ENCODE results near the gene PIGL. TPM values are rescaled to one million over a fixed set of nuclear protein-coding genes. Genes with fewer than 3 reads are reported as not detected.

The PIGL gene
- total and polyA plus RNA-seq, 2 of the 4 experiments (the other 2 are of a cell fraction): 17.9 to 29.5 TPM

- no peak for ATAC-seq (ENCODE audit: low read depth)
- Histone ChIP-seq H3K9ac (ENCODE audit: low read depth, low read length) (no peak overlapping the region), H3K4me2 (ENCODE audit: low read depth, low read length) (no peak overlapping the region), H2BK5ac (ENCODE audit: low read depth, low read length, poor library complexity, severe bottlenecking) (no peak overlapping the region), H4K91ac (ENCODE audit: insufficient read depth, low read depth, low read length) (no peak overlapping the region), H3K79me1 (ENCODE audit: low read depth in 1 of 2, low read length in 2 of 2) (peaks cover 22 to 59% of the 10 kb centered on the region in 2 experiments), H3K27ac (ENCODE audit: insufficient read depth, low read length) (no peak overlapping the region), H2BK15ac (ENCODE audit: low read depth, low read length) (no peak overlapping the region), H3K4me1 (ENCODE audit: control insufficient read depth, insufficient read depth, low read length) (no peaks in the 10 kb centered on the region), H4K5ac (ENCODE audit: low read depth, low read length) (no peak overlapping the region), H2BK120ac (ENCODE audit: low read depth, low read length) (no peak overlapping the region), H3K9me1 (ENCODE audit: insufficient read depth, low read length) (no peaks in the 10 kb centered on the region; the same call in 1 of the 2 replicates), H3K23ac (ENCODE audit: low read depth, low read length) (no peak overlapping the region), H2BK20ac (ENCODE audit: low read depth, low read length) (no peak overlapping the region), H3K56ac (ENCODE audit: extremely low read depth, insufficient read depth, low read length) (no peak overlapping the region), H3K36me3 (ENCODE audit: control insufficient read depth, insufficient read depth, low read length) (peaks cover 25% of the 10 kb centered on the region), H3K4me3 (ENCODE audit: insufficient read depth, low read depth, low read length) (no peak overlapping the region), H2AK5ac (ENCODE audit: low read depth, low read length) (no peak overlapping the region), H3K18ac (ENCODE audit: low read depth, low read length) (no peak overlapping the region), H4K8ac (ENCODE audit: low read depth in 2 of 2, low read length in 2 of 2) (no peak overlapping the region; a peak in 1 of 4 replicates), H3K27me3 (ENCODE audit: control insufficient read depth, insufficient read depth, low read length) (no peaks in the 10 kb centered on the region), H2AK9ac (replicated peaks; ENCODE audit: low read depth, low read length, poor library complexity) (no peak overlapping the region), H2AFZ (replicated peaks; ENCODE audit: low read length, poor library complexity) (no peak overlapping the region), H3K9me3 (ENCODE audit: control insufficient read depth, insufficient read depth, low read length) (no peaks in the 10 kb centered on the region), H4K20me1 (ENCODE audit: insufficient read depth, low read length) (peaks cover 16% of the 10 kb centered on the region; the same call in 1 of the 2 replicates), H3K14ac (replicated peaks; ENCODE audit: low read depth, low read length) (no peak overlapping the region), H3K4ac (ENCODE audit: low read depth, low read length) (no peak overlapping the region)
- no TSS peak for BruUV-seq (replicated peaks)
- in situ Hi-C loops (cut with MboI; ENCODE audit: low sequenced_read_pairs): no loop called here
- TF ChIP-seq ELK1 (IDR thresholded peaks at IDR 0.05; ENCODE audit: borderline replicate concordance, low read depth, low read length) (no peak), CTCF (conservative IDR thresholded peaks at IDR 0.05; ENCODE audit: low read depth, low read length) (no peak), CEBPB (IDR thresholded peaks at IDR 0.05; ENCODE audit: low read depth, low read length) (no peak), RFX5 (IDR thresholded peaks at IDR 0.05; ENCODE audit: low read depth, low read length) (no peak), FOS (IDR thresholded peaks at IDR 0.05; ENCODE audit: low read depth, low read length) (no peak), MAFK (IDR thresholded peaks at IDR 0.05; ENCODE audit: low read depth, low read length) (no peak), NFE2L2 (IDR thresholded peaks at IDR 0.05; ENCODE audit: low read depth, low read length) (no peak), MXI1 (IDR thresholded peaks at IDR 0.05; ENCODE audit: borderline replicate concordance, low read depth, low read length) (no peak), USF2 (IDR thresholded peaks at IDR 0.05; ENCODE audit: low read depth, low read length) (no peak), POLR2A (IDR thresholded peaks at IDR 0.05; ENCODE audit: low read depth, low read length) (no peak), CHD1 (IDR thresholded peaks at IDR 0.05; ENCODE audit: low read depth, low read length) (no peak), RCOR1 (IDR thresholded peaks at IDR 0.05; ENCODE audit: insufficient replicate concordance, low read length) (no peak), SMC3 (IDR thresholded peaks at IDR 0.05; ENCODE audit: low read depth, low read length) (no peak), MAZ (IDR thresholded peaks at IDR 0.05; ENCODE audit: borderline replicate concordance, low read depth, low read length) (no peak), RAD21 (IDR thresholded peaks at IDR 0.05; ENCODE audit: low read length) (no peak), BHLHE40 (IDR thresholded peaks at IDR 0.05; ENCODE audit: low read depth, low read length) (no peak)
- intact Hi-C loops (cut with micrococcal nuclease): no loop called here
- dilution Hi-C loops (cut with HindIII; ENCODE audit: low sequenced_read_pairs, unreplicated experiment): no loop called here
- no CpG with 5 or more reads among the region's 3 CpGs for WGBS, 2 experiments (ENCODE audit: extremely low coverage in 2 of 2, insufficient read length in 1 of 2)
- no peak for DNase-seq
- ChIA-PET POLR2A (ENCODE audit: unreplicated experiment) (no interaction called here), CTCF (no interaction called here)
Measured at GRCh38 chr17:16189791-16190348, 27.1 kb upstream of the PIGL start.
